ENCODE measurements around the gene ZEB2.

ZEB2 gene

GRCh38 chr2:144390424-144391020 is 129.4 kb downstream of the ZEB2 start:
- TF ChIP-seq, protein P1, sequence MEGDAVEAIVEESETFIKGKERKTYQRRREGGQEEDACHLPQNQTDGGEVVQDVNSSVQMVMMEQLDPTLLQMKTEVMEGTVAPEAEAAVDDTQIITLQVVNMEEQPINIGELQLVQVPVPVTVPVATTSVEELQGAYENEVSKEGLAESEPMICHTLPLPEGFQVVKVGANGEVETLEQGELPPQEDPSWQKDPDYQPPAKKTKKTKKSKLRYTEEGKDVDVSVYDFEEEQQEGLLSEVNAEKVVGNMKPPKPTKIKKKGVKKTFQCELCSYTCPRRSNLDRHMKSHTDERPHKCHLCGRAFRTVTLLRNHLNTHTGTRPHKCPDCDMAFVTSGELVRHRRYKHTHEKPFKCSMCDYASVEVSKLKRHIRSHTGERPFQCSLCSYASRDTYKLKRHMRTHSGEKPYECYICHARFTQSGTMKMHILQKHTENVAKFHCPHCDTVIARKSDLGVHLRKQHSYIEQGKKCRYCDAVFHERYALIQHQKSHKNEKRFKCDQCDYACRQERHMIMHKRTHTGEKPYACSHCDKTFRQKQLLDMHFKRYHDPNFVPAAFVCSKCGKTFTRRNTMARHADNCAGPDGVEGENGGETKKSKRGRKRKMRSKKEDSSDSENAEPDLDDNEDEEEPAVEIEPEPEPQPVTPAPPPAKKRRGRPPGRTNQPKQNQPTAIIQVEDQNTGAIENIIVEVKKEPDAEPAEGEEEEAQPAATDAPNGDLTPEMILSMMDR (conservative IDR thresholded peaks at IDR 0.05; ENCODE audit: low read length): no peak
- DNase-seq (ENCODE audit: low read depth): peak; percentile 92
- no peak overlapping the region for H3K4me3 ChIP-seq (ENCODE audit: low read length)

DNA sequence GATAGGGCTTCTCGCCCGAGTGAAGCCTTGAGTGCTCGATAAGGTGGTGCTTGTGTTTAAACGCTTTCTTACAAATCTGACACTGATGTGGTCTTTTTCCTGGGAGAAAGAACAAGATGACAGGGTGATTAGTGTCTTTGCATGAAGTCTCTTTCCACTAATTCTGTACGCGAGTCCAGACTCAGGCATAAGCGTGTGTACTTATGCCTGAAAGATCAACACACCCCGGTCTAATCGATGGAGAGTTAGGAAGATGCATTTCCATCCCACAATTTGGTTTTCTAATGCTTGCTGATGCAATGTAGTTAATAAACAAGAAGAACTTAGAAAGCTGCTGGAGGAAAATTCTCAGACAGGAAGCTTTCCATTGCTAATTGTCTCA is 130.0 kb downstream of the ZEB2 start:
- no peak for DNase-seq (ENCODE audit: low read depth)
- TF ChIP-seq, protein P1 (conservative IDR thresholded peaks at IDR 0.05; ENCODE audit: low read length): no peak
- H3K4me3 ChIP-seq (ENCODE audit: low read length): no peak overlapping the region

DNA sequence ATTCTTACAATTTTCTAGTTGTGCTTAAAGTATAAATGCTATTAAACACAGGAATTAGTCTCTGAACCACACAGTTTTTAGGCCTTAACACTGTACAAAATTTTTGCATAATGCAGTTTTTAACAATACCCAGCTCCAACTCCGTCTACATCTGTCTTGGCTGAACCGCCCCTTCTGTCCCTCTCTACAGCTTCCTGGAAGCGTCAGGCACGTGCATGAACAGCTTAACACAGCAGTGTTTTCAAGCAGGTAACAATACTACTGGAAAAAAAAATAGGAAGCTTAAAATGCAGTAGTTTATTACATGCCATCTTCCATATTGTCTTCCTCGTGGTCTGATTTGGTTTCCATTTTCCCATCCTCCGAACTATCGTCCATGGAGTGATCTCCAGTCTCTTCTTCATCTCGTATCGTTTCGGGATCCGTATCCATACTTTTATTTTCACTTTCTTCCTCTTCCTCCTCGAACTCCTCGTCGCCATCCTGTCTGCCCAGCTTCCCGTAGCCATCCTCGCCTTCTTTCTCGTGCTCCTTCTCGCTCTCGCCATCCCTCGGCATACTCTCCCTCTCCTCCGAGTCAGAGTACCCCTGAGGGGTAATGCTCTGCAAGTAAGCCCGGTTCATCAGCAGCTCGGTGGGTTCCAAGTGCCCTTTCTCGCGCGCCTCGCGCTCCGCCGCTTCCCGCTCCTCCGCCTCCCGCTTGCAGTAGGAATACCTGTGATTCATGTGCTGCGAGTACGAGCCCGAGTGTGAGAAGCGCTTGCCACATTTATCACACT is 130.6 kb downstream of the ZEB2 start:
- DNase-seq (ENCODE audit: low read depth): no peak
- H3K4me3 ChIP-seq (ENCODE audit: low read length): peak overlapping the region; percentile 37
- TF ChIP-seq, protein P1 (conservative IDR thresholded peaks at IDR 0.05; ENCODE audit: low read length): no peak

DNA sequence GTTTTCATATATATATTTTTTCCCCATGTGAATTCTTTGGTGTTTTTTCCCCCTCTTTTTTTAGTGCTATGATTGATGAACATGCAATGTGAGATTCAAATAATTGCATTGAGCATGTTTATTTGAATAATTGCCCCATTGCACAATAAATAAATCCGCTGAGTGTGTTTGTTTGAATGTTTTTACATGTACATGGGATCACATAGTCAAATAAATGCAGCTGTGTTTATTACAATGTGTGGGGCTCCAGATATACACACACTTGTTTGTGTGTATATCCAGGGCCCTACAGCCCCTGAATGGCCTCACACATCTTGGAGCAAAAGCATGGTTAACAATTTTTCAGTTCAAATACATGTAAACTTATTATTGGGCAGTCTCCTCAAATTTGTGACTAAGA is 134.5 kb downstream of the ZEB2 start:
- TF ChIP-seq, protein P1 (conservative IDR thresholded peaks at IDR 0.05; ENCODE audit: low read length): no peak
- H3K4me3 ChIP-seq (ENCODE audit: low read length): no peak overlapping the region
- DNase-seq (ENCODE audit: low read depth): no peak

GRCh38 chr2:144383571-144384100 is 136.3 kb downstream of the ZEB2 start:
- no peak for DNase-seq (ENCODE audit: low read depth)
- TF ChIP-seq, protein P1 (conservative IDR thresholded peaks at IDR 0.05; ENCODE audit: low read length): no peak
- no peak overlapping the region for H3K4me3 ChIP-seq (ENCODE audit: low read length)

DNA sequence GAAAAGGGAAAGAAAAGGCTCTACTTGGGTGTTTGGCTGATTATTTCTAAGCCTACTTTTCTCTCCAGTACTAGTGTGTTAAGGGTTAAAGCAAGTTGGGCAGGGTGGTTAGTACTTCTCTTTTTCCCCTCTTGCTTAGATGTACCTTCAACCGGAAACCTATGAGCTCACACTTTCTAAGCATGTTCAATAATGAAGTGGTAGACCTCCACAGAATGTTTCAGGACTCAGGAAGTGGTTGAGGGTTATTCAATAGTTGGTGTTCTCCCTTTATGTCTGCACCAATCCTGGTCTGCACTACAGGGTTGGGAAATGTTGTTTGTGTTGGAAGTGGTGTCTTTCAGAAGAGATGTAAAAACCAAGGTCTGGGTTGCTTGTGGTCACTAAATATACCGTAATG is 137.1 kb downstream of the ZEB2 start:
- no peak overlapping the region for H3K4me3 ChIP-seq (ENCODE audit: low read length)
- DNase-seq (ENCODE audit: low read depth): no peak
- TF ChIP-seq, protein P1 (conservative IDR thresholded peaks at IDR 0.05; ENCODE audit: low read length): no peak

DNA sequence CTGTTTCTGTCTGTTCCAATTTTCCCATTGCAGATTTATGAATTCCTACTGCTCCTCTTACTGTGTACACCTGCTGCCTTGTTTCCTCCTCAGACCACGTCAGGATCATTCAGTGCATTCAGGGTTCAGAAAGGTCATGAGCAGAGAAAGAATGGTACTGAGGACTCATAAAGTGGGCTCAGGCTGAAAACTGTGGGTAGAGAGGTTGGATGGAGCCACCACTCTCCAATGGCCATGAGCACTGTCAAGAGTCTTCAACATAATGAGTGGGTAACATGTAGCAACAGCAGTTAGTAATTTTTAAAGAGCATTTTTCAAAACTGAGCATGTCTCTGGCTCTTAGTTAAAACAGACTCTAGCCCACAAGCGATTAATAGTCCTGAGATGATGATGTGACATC is 138.2 kb downstream of the ZEB2 start:
- no peak for DNase-seq (ENCODE audit: low read depth)
- TF ChIP-seq, protein P1 (conservative IDR thresholded peaks at IDR 0.05; ENCODE audit: low read length): no peak

More for the DNA sequence above, 138.2 kb downstream of the ZEB2 start:
- no peak overlapping the region for H3K4me3 ChIP-seq (ENCODE audit: low read length)

Data from AG10803 (cell line).